ENCODE data around the gene HSPBAP1.
"Not testable (repeated sequence)": the region's sequence is repeated elsewhere in the genome, so short reads cannot be mapped to it uniquely, and the experiment has no call there.

Gene HSPBAP1

GRCh38 chr3:122785231-122785630 is 8.4 kb downstream of the HSPBAP1 start:
- no peak for DNase-seq (ENCODE audit: low spot score)

- DNase-seq (ENCODE audit: low spot score), result no peak
These were observed 9.2 kb downstream of the HSPBAP1 start for GRCh38 chr3:122784436-122784835.

- no peak for DNase-seq (ENCODE audit: low spot score)
These were observed 10.8 kb downstream of the HSPBAP1 start for GRCh38 chr3:122782804-122783203.

- no peak for DNase-seq (ENCODE audit: low spot score)
These were observed 16.1 kb downstream of the HSPBAP1 start for GRCh38 chr3:122777563-122777962.

- DNase-seq (ENCODE audit: low spot score), result no peak
These were observed 16.8 kb downstream of the HSPBAP1 start for GRCh38 chr3:122776675-122777468.

GRCh38 chr3:122774564-122774963 is 19.1 kb downstream of the HSPBAP1 start:
- no peak for DNase-seq (ENCODE audit: low spot score)

- DNase-seq (ENCODE audit: low spot score), result no peak
These were observed 19.6 kb downstream of the HSPBAP1 start for GRCh38 chr3:122773944-122774509.

GRCh38 chr3:122772827-122773226 is 20.8 kb downstream of the HSPBAP1 start:
- DNase-seq (ENCODE audit: low spot score), result no peak

- DNase-seq (ENCODE audit: low spot score), result no peak
These were observed 23.0 kb downstream of the HSPBAP1 start for GRCh38 chr3:122770521-122771202.

- no peak for DNase-seq (ENCODE audit: low spot score)
These were observed 25.9 kb downstream of the HSPBAP1 start for GRCh38 chr3:122767540-122768372.

- no peak for DNase-seq (ENCODE audit: low spot score)
These were observed 27.2 kb downstream of the HSPBAP1 start for GRCh38 chr3:122766430-122766829.

GRCh38 chr3:122760453-122761271 is 33.0 kb downstream of the HSPBAP1 start:
- no peak for DNase-seq (ENCODE audit: low spot score)

GRCh38 chr3:122758877-122759560 is 34.6 kb downstream of the HSPBAP1 start:
- no peak for DNase-seq (ENCODE audit: low spot score)

GRCh38 chr3:122755491-122755890 is 38.1 kb downstream of the HSPBAP1 start:
- DNase-seq (ENCODE audit: low spot score), result no peak

- peak; percentile 70 for DNase-seq (ENCODE audit: low spot score)
These were observed 38.7 kb downstream of the HSPBAP1 start for GRCh38 chr3:122754929-122755328.

- no peak for DNase-seq (ENCODE audit: low spot score)
These were observed 45.3 kb downstream of the HSPBAP1 start for GRCh38 chr3:122748347-122748746.

- not testable (repeated sequence) for DNase-seq (ENCODE audit: low spot score)
These were observed 46.3 kb downstream of the HSPBAP1 start for GRCh38 chr3:122747295-122747694.

GRCh38 chr3:122745369-122746021 is 48.1 kb downstream of the HSPBAP1 start:
- no peak for DNase-seq (ENCODE audit: low spot score)

- no peak for DNase-seq (ENCODE audit: low spot score)
These were observed 50.0 kb downstream of the HSPBAP1 start for GRCh38 chr3:122743581-122744120.

- DNase-seq (ENCODE audit: low spot score), result no peak
These were observed 51.4 kb downstream of the HSPBAP1 start for GRCh38 chr3:122742234-122742633.
